Prostate gland (tissue), 2 donors: ENCODE data around the gene SLC25A48.

ENCODE experiments used
- CTCF ChIP-seq, 4 experiments: fragments of 200-600 bp in 2 of 4; fragments of 450-650 bp in 2 of 4; sonication (generic) in 2 of 4; IDR thresholded peaks; 1 replicate in 3 of 4; 2 replicates in 1 of 4; pipeline ENCODE4 v1.5.1; 2016 to 2019; ENCODE audit warnings: antibody characterized with exemption in 4 of 4, mild to moderate bottlenecking in 2 of 4, moderate library complexity in 2 of 4
- POLR2A ChIP-seq: fragments of 450-650 bp; IDR thresholded peaks from one replicate; pipeline ENCODE4 v1.6.1; 2016; ENCODE audit warnings: antibody characterized with exemption, mild to moderate bottlenecking

GRCh38 chr5:135883441-135883840, 49.0 kb downstream of the SLC25A48 start:
- TF ChIP-seq CTCF (IDR thresholded peaks at IDR 0.05) (no peak), POLR2A (no peak)
